Suprapubic skin (tissue), 4 donors: ENCODE data around the gene CCDC85C. TPM values are rescaled to one million over a fixed set of nuclear protein-coding genes. Genes with fewer than 3 reads are reported as not detected.

Experiments
- DNase-seq, 2 donors: peaks; one replicate each; pipeline ENCODE4 v3.0.0-alpha.2; 2019; ENCODE audit warnings: low spot score in 2 of 2
- H3K27ac ChIP-seq: fragments of 200-600 bp; sonication (generic); one replicate; pipeline ENCODE4 v1.5.1; 2019
- H3K27me3 ChIP-seq: fragments of 200-600 bp; sonication (generic); one replicate; pipeline ENCODE4 v1.5.1; 2019
- H3K36me3 ChIP-seq: fragments of 200-600 bp; sonication (generic); one replicate; pipeline ENCODE4 v1.5.1; 2019
- H3K4me1 ChIP-seq: fragments of 200-600 bp; sonication (generic); one replicate; pipeline ENCODE4 v1.5.1; 2019
- H3K4me3 ChIP-seq: fragments of 200-600 bp; sonication (generic); one replicate; pipeline ENCODE4 v1.5.1; 2019; ENCODE audit warnings: mild to moderate bottlenecking
- H3K9me3 ChIP-seq: fragments of 200-600 bp; sonication (generic); one replicate; pipeline ENCODE4 v1.5.1; 2019
- CTCF ChIP-seq, 2 donors: fragments of 200-600 bp in 1 of 2; fragments of 450-650 bp in 1 of 2; sonication (generic) in 1 of 2; IDR thresholded peaks; one replicate each; pipeline ENCODE4 v1.5.1; 2016 to 2019; ENCODE audit warnings: antibody characterized with exemption in 2 of 2, mild to moderate bottlenecking in 1 of 2, moderate library complexity in 1 of 2
- EP300 ChIP-seq: sonication (generic); formaldehyde crosslinking; IDR thresholded peaks from one replicate; pipeline ENCODE4 v1.6.1; 2017; ENCODE audit warnings: antibody characterized with exemption
- POLR2A ChIP-seq, 2 donors: fragments of 450-650 bp; IDR thresholded peaks; one replicate each; pipeline ENCODE4 v1.6.1; 2017; ENCODE audit warnings: antibody characterized with exemption in 2 of 2, mild to moderate bottlenecking in 2 of 2, moderate library complexity in 2 of 2
- POLR2AphosphoS5 ChIP-seq, 3 donors: sonication (generic); formaldehyde crosslinking; IDR thresholded peaks; one replicate each; pipeline ENCODE4 v1.6.1; 2017; ENCODE audit warnings: antibody characterized with exemption in 3 of 3
- WGBS: methylation state at CpG from one replicate; pipeline ENCODE4 v1.1.5; 2018; 5-methylcytosine and 5-hydroxymethylcytosine counted together
- total RNA-seq, 4 donors: library from RNA; depleted of rRNA; stranded (reverse); fragments of >200 nt; gene quantifications; one replicate each; pipeline ENCODE4 v1.1.0, GENCODE V29; 2016

Gene CCDC85C
- total RNA-seq, 4 donors from 2014 or later, result 18.8 to 53.2 (median 48.0) TPM

GRCh38 chr14:99604278-99604765 is 315 bp upstream of the CCDC85C start:
- no peak for TF ChIP-seq POLR2A (IDR thresholded peaks at IDR 0.05)
- TF ChIP-seq EP300, result no peak
- TF ChIP-seq CTCF (IDR thresholded peaks at IDR 0.05), result no peak
- TF ChIP-seq POLR2AphosphoS5 (IDR thresholded peaks at IDR 0.05), result no peak
- peaks cover 42% of the 10 kb centered on the region for H3K4me1 ChIP-seq
- peak overlapping the region; percentile 77 for H3K4me3 ChIP-seq
- WGBS, result no CpG with 5 or more reads among the region's 65 CpGs
- H3K36me3 ChIP-seq, result no peaks in the 10 kb centered on the region
- H3K27ac ChIP-seq, result peak overlapping the region; percentile 88
- H3K9me3 ChIP-seq, result no peaks in the 10 kb centered on the region
- DNase-seq, result peak; percentile 91 to 93
- peaks cover 6% of the 10 kb centered on the region for H3K27me3 ChIP-seq

GRCh38 chr14:99602788-99603415 is 1.1 kb downstream of the CCDC85C start:
- peaks cover 42% of the 10 kb centered on the region for H3K4me1 ChIP-seq
- H3K27me3 ChIP-seq, result peaks cover 6% of the 10 kb centered on the region
- TF ChIP-seq POLR2A (IDR thresholded peaks at IDR 0.05), result no peak
- no peak for TF ChIP-seq CTCF (IDR thresholded peaks at IDR 0.05)
- TF ChIP-seq POLR2AphosphoS5 (IDR thresholded peaks at IDR 0.05), result no peak
- TF ChIP-seq EP300, result no peak
- no peaks in the 10 kb centered on the region for H3K36me3 ChIP-seq
- no peak for DNase-seq
- no peaks in the 10 kb centered on the region for H3K9me3 ChIP-seq
- peak overlapping the region; percentile 55 for H3K27ac ChIP-seq
- peak overlapping the region; percentile 77 for H3K4me3 ChIP-seq
- 51% methylated on average over 5 of the region's 53 CpGs for WGBS

- Histone ChIP-seq H3K27ac (peak overlapping the region; percentile 30), H3K27me3 (peaks cover 6% of the 10 kb centered on the region), H3K9me3 (no peaks in the 10 kb centered on the region), H3K4me3 (peak overlapping the region; percentile 77), H3K4me1 (peaks cover 45% of the 10 kb centered on the region), H3K36me3 (no peaks in the 10 kb centered on the region)
- no peak for DNase-seq
- WGBS, result 30% methylated on average over 13 of the region's 18 CpGs
- TF ChIP-seq EP300, result no peak
- TF ChIP-seq POLR2AphosphoS5 (IDR thresholded peaks at IDR 0.05), result no peak
- TF ChIP-seq CTCF (IDR thresholded peaks at IDR 0.05), result no peak
- TF ChIP-seq POLR2A (IDR thresholded peaks at IDR 0.05), result no peak
Observed at GRCh38 chr14:99602054-99602787, 1.8 kb downstream of the CCDC85C start.

GRCh38 chr14:99601361-99601831 is 2.6 kb downstream of the CCDC85C start:
- H3K4me3 ChIP-seq, result peak overlapping the region; percentile 77
- TF ChIP-seq EP300 (no peak), CTCF (IDR thresholded peaks at IDR 0.05) (no peak), POLR2A (IDR thresholded peaks at IDR 0.05) (no peak), POLR2AphosphoS5 (IDR thresholded peaks at IDR 0.05) (no peak)
- no peak for DNase-seq
- no peak overlapping the region for H3K27ac ChIP-seq
- peaks cover 6% of the 10 kb centered on the region for H3K27me3 ChIP-seq
- H3K4me1 ChIP-seq, result peaks cover 52% of the 10 kb centered on the region
- H3K36me3 ChIP-seq, result no peaks in the 10 kb centered on the region
- 88% methylated on average over 7 of the region's 8 CpGs for WGBS
- no peaks in the 10 kb centered on the region for H3K9me3 ChIP-seq
